GM23338 (cell line): ENCODE measurements around the gene ABL1. TPM values are rescaled to one million over a fixed set of nuclear protein-coding genes. Genes with fewer than 3 reads are reported as not detected.

Experiments used
- ATAC-seq: fragments of 200-7000 bp; cut with Tn5 transposase; 3 replicates; pipeline ENCODE4 v1.9.1; 2020
- DNase-seq: peaks from one replicate; pipeline ENCODE4 v3.0.0-alpha.2; 2015; ENCODE audit warnings: low spot score
- H2AFZ ChIP-seq: fragments of 200-600 bp; sonication (generic); 2 replicates; pipeline ENCODE4 v1.8.0; 2016; ENCODE audit warnings: antibody characterized with exemption, mild to moderate bottlenecking, moderate library complexity
- H3F3A ChIP-seq: fragments of 200-600 bp; sonication (generic); replicated peaks from 2 replicates; pipeline ENCODE4 v1.8.0; 2017; ENCODE audit warnings: antibody characterized with exemption, mixed run types, low read depth
- H3K27ac ChIP-seq: fragments of 200-600 bp; sonication (generic); 2 replicates; pipeline ENCODE4 v1.6.1; 2016; ENCODE audit warnings: low read depth
- H3K27me3 ChIP-seq: fragments of 200-600 bp; sonication (generic); 2 replicates; pipeline ENCODE4 v1.8.0; 2016; ENCODE audit warnings: mild to moderate bottlenecking, mixed run types, moderate library complexity; ENCODE audit not compliant: insufficient read depth
- H3K36me3 ChIP-seq: fragments of 200-600 bp; sonication (generic); 2 replicates; pipeline ENCODE4 v1.8.0; 2016; ENCODE audit warnings: mild to moderate bottlenecking; ENCODE audit not compliant: insufficient read depth
- H3K4me1 ChIP-seq: fragments of 200-600 bp; sonication (generic); 2 replicates; pipeline ENCODE4 v1.8.0; 2016; ENCODE audit warnings: mild to moderate bottlenecking, moderate library complexity; ENCODE audit not compliant: insufficient read depth
- H3K4me2 ChIP-seq: fragments of 200-600 bp; sonication (generic); 2 replicates; pipeline ENCODE4 v1.7.1; 2017; ENCODE audit warnings: mixed run types
- H3K4me3 ChIP-seq: fragments of 200-600 bp; sonication (generic); 2 replicates; pipeline ENCODE4 v1.6.1; 2016; ENCODE audit warnings: mixed run types
- H3K79me2 ChIP-seq: fragments of 200-600 bp; sonication (generic); replicated peaks from 2 replicates; pipeline ENCODE4 v1.8.0; 2017; ENCODE audit warnings: mild to moderate bottlenecking; ENCODE audit not compliant: insufficient read depth
- H3K9me2 ChIP-seq: fragments of 200-600 bp; sonication (generic); 2 replicates; pipeline ENCODE4 v1.8.0; 2017; ENCODE audit not compliant: insufficient read depth
- H4K20me1 ChIP-seq: fragments of 200-600 bp; sonication (generic); replicated peaks from 2 replicates; pipeline ENCODE4 v1.8.0; 2017; ENCODE audit warnings: mild to moderate bottlenecking; ENCODE audit not compliant: insufficient read depth
- H3K27ac Mint-ChIP-seq: 2 replicates; pipeline ENCODE4 v1.8.0; 2020; ENCODE audit warnings: inconsistent platforms, mild to moderate bottlenecking, moderate library complexity, mixed read lengths
- H3K27me3 Mint-ChIP-seq: 3 replicates; pipeline ENCODE4 v1.8.0; 2022; ENCODE audit warnings: low read depth, mild to moderate bottlenecking, moderate library complexity, mixed read lengths, inconsistent platforms; ENCODE audit not compliant: insufficient read depth, poor library complexity
- H3K36me3 Mint-ChIP-seq: 3 replicates; pipeline ENCODE4 v1.8.0; 2021; ENCODE audit warnings: low read depth, mild to moderate bottlenecking, inconsistent platforms, moderate library complexity, mixed read lengths
- H3K4me1 Mint-ChIP-seq: 3 replicates; pipeline ENCODE4 v1.8.0; 2020; ENCODE audit warnings: mild to moderate bottlenecking, inconsistent platforms, mixed read lengths
- H3K4me3 Mint-ChIP-seq: 3 replicates; pipeline ENCODE4 v1.8.0; 2021; ENCODE audit warnings: moderate library complexity, mild to moderate bottlenecking, inconsistent platforms, mixed read lengths
- H3K9me3 Mint-ChIP-seq: 3 replicates; pipeline ENCODE4 v1.8.0; 2020; ENCODE audit warnings: moderate library complexity, mild to moderate bottlenecking, inconsistent platforms, mixed read lengths
- CREB1 ChIP-seq: fragments of 250-450 bp; sonication (Bioruptor Pico); IDR thresholded peaks from 2 replicates; pipeline ENCODE4 v1.5.0; 2020; ENCODE audit warnings: low read depth, mild to moderate bottlenecking, moderate library complexity
- EZH2phosphoT487 ChIP-seq: fragments of 200-600 bp; sonication (generic); IDR thresholded peaks from one replicate; pipeline ENCODE4 v1.8.1; 2018; ENCODE audit warnings: antibody characterized with exemption; ENCODE audit not compliant: unreplicated experiment
- JUNB ChIP-seq: IDR thresholded peaks from one replicate; pipeline ENCODE4 v1.6.1; 2016; ENCODE audit warnings: antibody characterized with exemption; ENCODE audit not compliant: unreplicated experiment
- NANOG ChIP-seq: IDR thresholded peaks from 2 replicates; pipeline ENCODE4 v1.6.1; 2016; ENCODE audit warnings: antibody characterized with exemption, borderline replicate concordance
- POLR2AphosphoS5 ChIP-seq: IDR thresholded peaks from 2 replicates; pipeline ENCODE4 v1.6.1; 2016; ENCODE audit warnings: antibody characterized with exemption, low read depth
- STAT1 ChIP-seq: IDR thresholded peaks from one replicate; pipeline ENCODE4 v1.6.1; 2016; ENCODE audit warnings: antibody characterized with exemption; ENCODE audit not compliant: unreplicated experiment
- ZNF114 ChIP-seq: fragments of 250-450 bp; sonication (Bioruptor Pico); IDR thresholded peaks from 2 replicates; pipeline ENCODE4 v1.5.0; 2020; ENCODE audit warnings: mild to moderate bottlenecking, moderate library complexity
- ZNF331 ChIP-seq: fragments of 250-450 bp; sonication (Bioruptor Pico); IDR thresholded peaks from 2 replicates; pipeline ENCODE4 v1.5.0; 2020; ENCODE audit warnings: low read depth, mild to moderate bottlenecking, moderate library complexity
- ZNF462 ChIP-seq: fragments of 250-450 bp; sonication (Bioruptor Pico); IDR thresholded peaks from 2 replicates; pipeline ENCODE4 v1.5.0; 2020; ENCODE audit warnings: mild to moderate bottlenecking, moderate library complexity
- polyA plus RNA-seq: library from polyadenylated mRNA; unstranded; fragments of >200 nt; fragmentation: Nextera tagmentation; extraction: Ambion mirVana; gene quantifications from 2 replicates; pipeline ENCODE4 v1.2.1, GENCODE V29; 2016
- total RNA-seq: library from RNA; depleted of rRNA; stranded (reverse); fragments of >200 nt; shearing (Covaris generic); gene quantifications from 2 replicates; pipeline ENCODE4 v1.2.3, GENCODE V29; 2014

Gene ABL1
- total and polyA plus RNA-seq, 2 experiments from 2014 or later, result 20.7 to 85.1 TPM

GRCh38 chr9:130919559-130920145 is 84.6 kb downstream of the ABL1 start:
- H3K27ac ChIP-seq, result no peak overlapping the region

More at GRCh38 chr9:130919559-130920145, 84.6 kb downstream of the ABL1 start:
- Mint-ChIP-seq H3K27me3 (peaks cover 11% of the 10 kb centered on the region), H3K27ac (no peak overlapping the region), H3K9me3 (no peaks in the 10 kb centered on the region), H3K4me3 (no peak overlapping the region), H3K36me3 (no peaks in the 10 kb centered on the region), H3K4me1 (peaks cover 11% of the 10 kb centered on the region)
- no peak overlapping the region for H2AFZ ChIP-seq
- no peak for TF ChIP-seq JUNB
- TF ChIP-seq ZNF114, result no peak
- TF ChIP-seq POLR2AphosphoS5, result no peak
- no peak for TF ChIP-seq CREB1
- no peak for TF ChIP-seq ZNF331 (CRISPR knock-in tag)
- TF ChIP-seq STAT1, result no peak
- no peak for TF ChIP-seq ZNF462
- no peak for TF ChIP-seq EZH2phosphoT487
- TF ChIP-seq NANOG, result no peak
- H3K36me3 ChIP-seq, result no peaks in the 10 kb centered on the region
- no peaks in the 10 kb centered on the region for H3K27me3 ChIP-seq
- H3K9me2 ChIP-seq, result no peaks in the 10 kb centered on the region
- no peak overlapping the region for H3K4me3 ChIP-seq
- DNase-seq, result no peak
- H3F3A ChIP-seq, result no peaks in the 10 kb centered on the region
- H3K4me2 ChIP-seq, result no peak overlapping the region
- H4K20me1 ChIP-seq, result no peaks in the 10 kb centered on the region
- no peak for ATAC-seq
- no peaks in the 10 kb centered on the region for H3K4me1 ChIP-seq
- no peaks in the 10 kb centered on the region for H3K79me2 ChIP-seq
